ENCODE measurements around the gene RAB28.

The RAB28 gene

GRCh38 chr4:13355111-13355880, 128.8 kb downstream of the RAB28 start:
- Histone ChIP-seq H3K27me3 (ENCODE audit: insufficient read depth, low read length) (no peaks in the 10 kb centered on the region), H4K20me1 (ENCODE audit: insufficient read depth, low read length) (no peaks in the 10 kb centered on the region), H2AFZ (ENCODE audit: low read length) (no peak overlapping the region), H3F3A (ENCODE audit: insufficient read depth, low read length) (no peaks in the 10 kb centered on the region), H3K79me2 (ENCODE audit: insufficient read depth, low read length) (no peaks in the 10 kb centered on the region), H3K9me3 (ENCODE audit: low read length) (no peaks in the 10 kb centered on the region), H3K9ac (ENCODE audit: low read length) (no peak overlapping the region), H3K27ac (ENCODE audit: low read depth, low read length, poor library complexity, severe bottlenecking) (no peak overlapping the region), H3K36me3 (ENCODE audit: insufficient read depth, low read length) (no peaks in the 10 kb centered on the region), H3K4me2 (ENCODE audit: low read length) (no peak overlapping the region), H3K4me3 (ENCODE audit: low read depth, low read length, poor library complexity, severe bottlenecking) (no peak overlapping the region), H3K4me1 (ENCODE audit: insufficient read depth, low read length, severe bottlenecking) (no peaks in the 10 kb centered on the region), H3K9me2 (ENCODE audit: low read depth, low read length) (no peaks in the 10 kb centered on the region)
- no peak for TF ChIP-seq EZH2 (IDR thresholded peaks at IDR 0.05; ENCODE audit: borderline replicate concordance, low read length)
- TF ChIP-seq, protein P1, sequence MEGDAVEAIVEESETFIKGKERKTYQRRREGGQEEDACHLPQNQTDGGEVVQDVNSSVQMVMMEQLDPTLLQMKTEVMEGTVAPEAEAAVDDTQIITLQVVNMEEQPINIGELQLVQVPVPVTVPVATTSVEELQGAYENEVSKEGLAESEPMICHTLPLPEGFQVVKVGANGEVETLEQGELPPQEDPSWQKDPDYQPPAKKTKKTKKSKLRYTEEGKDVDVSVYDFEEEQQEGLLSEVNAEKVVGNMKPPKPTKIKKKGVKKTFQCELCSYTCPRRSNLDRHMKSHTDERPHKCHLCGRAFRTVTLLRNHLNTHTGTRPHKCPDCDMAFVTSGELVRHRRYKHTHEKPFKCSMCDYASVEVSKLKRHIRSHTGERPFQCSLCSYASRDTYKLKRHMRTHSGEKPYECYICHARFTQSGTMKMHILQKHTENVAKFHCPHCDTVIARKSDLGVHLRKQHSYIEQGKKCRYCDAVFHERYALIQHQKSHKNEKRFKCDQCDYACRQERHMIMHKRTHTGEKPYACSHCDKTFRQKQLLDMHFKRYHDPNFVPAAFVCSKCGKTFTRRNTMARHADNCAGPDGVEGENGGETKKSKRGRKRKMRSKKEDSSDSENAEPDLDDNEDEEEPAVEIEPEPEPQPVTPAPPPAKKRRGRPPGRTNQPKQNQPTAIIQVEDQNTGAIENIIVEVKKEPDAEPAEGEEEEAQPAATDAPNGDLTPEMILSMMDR (IDR thresholded peaks at IDR 0.05; ENCODE audit: low read length) = no peak

- no peak overlapping the region for H3K27ac ChIP-seq (ENCODE audit: low read depth, low read length, poor library complexity, severe bottlenecking)
- no peak overlapping the region for H2AFZ ChIP-seq (ENCODE audit: low read length)
- H3K9me3 ChIP-seq (ENCODE audit: low read length) = no peaks in the 10 kb centered on the region
- no peaks in the 10 kb centered on the region for H3K79me2 ChIP-seq (ENCODE audit: insufficient read depth, low read length)
- no peaks in the 10 kb centered on the region for H3K4me1 ChIP-seq (ENCODE audit: insufficient read depth, low read length, severe bottlenecking)
- H3K9me2 ChIP-seq (ENCODE audit: low read depth, low read length) = no peaks in the 10 kb centered on the region
- TF ChIP-seq, protein P1 (IDR thresholded peaks at IDR 0.05; ENCODE audit: low read length) = no peak
- TF ChIP-seq EZH2 (IDR thresholded peaks at IDR 0.05; ENCODE audit: borderline replicate concordance, low read length) = no peak
- no peaks in the 10 kb centered on the region for H4K20me1 ChIP-seq (ENCODE audit: insufficient read depth, low read length)
- no peaks in the 10 kb centered on the region for H3K27me3 ChIP-seq (ENCODE audit: insufficient read depth, low read length)
- H3K4me2 ChIP-seq (ENCODE audit: low read length) = no peak overlapping the region
- no peak overlapping the region for H3K9ac ChIP-seq (ENCODE audit: low read length)
- no peaks in the 10 kb centered on the region for H3F3A ChIP-seq (ENCODE audit: insufficient read depth, low read length)
- no peaks in the 10 kb centered on the region for H3K36me3 ChIP-seq (ENCODE audit: insufficient read depth, low read length)
- H3K4me3 ChIP-seq (ENCODE audit: low read depth, low read length, poor library complexity, severe bottlenecking) = no peak overlapping the region
Measured at GRCh38 chr4:13349096-13349495, 135.0 kb downstream of the RAB28 start.

DNA sequence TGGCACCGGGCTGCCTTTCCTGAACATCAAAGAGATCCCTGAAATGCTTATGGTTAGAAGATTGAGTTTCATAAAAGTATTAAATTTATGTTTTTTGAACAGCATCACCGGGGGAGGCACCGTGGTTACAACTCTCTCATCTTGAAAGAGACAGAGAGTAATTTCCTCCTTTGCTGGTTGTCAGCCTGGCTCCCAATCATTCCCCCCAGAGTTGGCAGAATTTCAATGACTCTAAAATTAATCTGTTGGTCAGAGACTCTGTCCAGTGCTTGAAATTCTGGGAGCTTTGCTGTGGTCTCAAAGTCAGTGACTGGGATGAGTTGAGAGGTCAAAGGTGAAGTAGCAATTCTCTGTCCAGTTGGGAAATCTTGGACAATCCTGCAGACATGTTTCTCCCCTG, 135.9 kb downstream of the RAB28 start:
- no peak overlapping the region for H3K27ac ChIP-seq (ENCODE audit: low read depth, low read length, poor library complexity, severe bottlenecking)
- TF ChIP-seq, protein P1 (IDR thresholded peaks at IDR 0.05; ENCODE audit: low read length) = no peak
- no peak for TF ChIP-seq EZH2 (IDR thresholded peaks at IDR 0.05; ENCODE audit: borderline replicate concordance, low read length)
- H3K27me3 ChIP-seq (ENCODE audit: insufficient read depth, low read length) = no peaks in the 10 kb centered on the region
- H3K4me1 ChIP-seq (ENCODE audit: insufficient read depth, low read length, severe bottlenecking) = no peaks in the 10 kb centered on the region
- H3K9ac ChIP-seq (ENCODE audit: low read length) = no peak overlapping the region
- H3K9me3 ChIP-seq (ENCODE audit: low read length) = no peaks in the 10 kb centered on the region
- no peak overlapping the region for H3K4me2 ChIP-seq (ENCODE audit: low read length)
- no peaks in the 10 kb centered on the region for H3K36me3 ChIP-seq (ENCODE audit: insufficient read depth, low read length)
- H3K79me2 ChIP-seq (ENCODE audit: insufficient read depth, low read length) = no peaks in the 10 kb centered on the region
- no peaks in the 10 kb centered on the region for H3F3A ChIP-seq (ENCODE audit: insufficient read depth, low read length)
- no peak overlapping the region for H3K4me3 ChIP-seq (ENCODE audit: low read depth, low read length, poor library complexity, severe bottlenecking)
- H4K20me1 ChIP-seq (ENCODE audit: insufficient read depth, low read length) = no peaks in the 10 kb centered on the region
- no peak overlapping the region for H2AFZ ChIP-seq (ENCODE audit: low read length)
- H3K9me2 ChIP-seq (ENCODE audit: low read depth, low read length) = no peaks in the 10 kb centered on the region
